H54 (cell line): ENCODE measurements around the gene NRXN2.

Experiments used
- DNase-seq: peaks from one replicate; pipeline ENCODE4 v3.0.0; 2011; ENCODE audit warnings: low spot score, mixed read lengths; ENCODE audit not compliant: insufficient read length
- FAIRE-seq: peaks from 3 replicates; lab custom pipeline; 2011; peaks lifted over from hg19 to GRCh38; lab: Jason Lieb, UNC
- POLR2A ChIP-seq: IDR thresholded peaks from 2 replicates; pipeline ENCODE4 v1.6.1; 2011; ENCODE audit warnings: low read depth, mild to moderate bottlenecking, low read length

NRXN2 gene

GRCh38 chr11:64697663-64698375 lies 25.2 kb downstream of the NRXN2 start:
- no peak for TF ChIP-seq POLR2A
- DNase-seq (no peak), FAIRE-seq (no peak)

GRCh38 chr11:64696045-64696444 lies 27.0 kb downstream of the NRXN2 start:
- DNase-seq (no peak), FAIRE-seq (no peak)
- no peak for TF ChIP-seq POLR2A

GRCh38 chr11:64695548-64695947 lies 27.4 kb downstream of the NRXN2 start:
- FAIRE-seq, result no peak
- no peak for TF ChIP-seq POLR2A
- no peak for DNase-seq

GRCh38 chr11:64694821-64695365 lies 28.1 kb downstream of the NRXN2 start:
- no peak for FAIRE-seq
- TF ChIP-seq POLR2A, result no peak
- DNase-seq, result no peak

GRCh38 chr11:64694026-64694755 lies 28.8 kb downstream of the NRXN2 start:
- FAIRE-seq (no peak), DNase-seq (no peak)
- TF ChIP-seq POLR2A, result no peak

GRCh38 chr11:64692764-64693331 lies 30.1 kb downstream of the NRXN2 start:
- no peak for TF ChIP-seq POLR2A
- DNase-seq (no peak), FAIRE-seq (no peak)

GRCh38 chr11:64691543-64691942 lies 31.5 kb downstream of the NRXN2 start:
- FAIRE-seq (no peak), DNase-seq (no peak)
- no peak for TF ChIP-seq POLR2A

- no peak for DNase-seq
- no peak for TF ChIP-seq POLR2A
- no peak for FAIRE-seq
These were observed 32.8 kb downstream of the NRXN2 start for GRCh38 chr11:64690235-64690634.

- no peak for TF ChIP-seq POLR2A
- no peak for FAIRE-seq
- DNase-seq, result peak; percentile 83
These were observed 34.4 kb downstream of the NRXN2 start for GRCh38 chr11:64688534-64688982.

GRCh38 chr11:64687643-64688533 lies 35.1 kb downstream of the NRXN2 start:
- no peak for DNase-seq
- no peak for TF ChIP-seq POLR2A
- FAIRE-seq, result no peak

- TF ChIP-seq POLR2A, result no peak
- DNase-seq, result no peak
- FAIRE-seq, result no peak
These were observed 35.8 kb downstream of the NRXN2 start for GRCh38 chr11:64687204-64687603.

GRCh38 chr11:64686466-64687170 lies 36.4 kb downstream of the NRXN2 start:
- TF ChIP-seq POLR2A, result no peak
- no peak for FAIRE-seq
- DNase-seq, result no peak

GRCh38 chr11:64685536-64685935 lies 37.5 kb downstream of the NRXN2 start:
- no peak for TF ChIP-seq POLR2A
- FAIRE-seq (no peak), DNase-seq (no peak)
